A549 treated with CpdA at 1 μM for 4 hours (cell line): Measurements from ENCODE around the gene SIPA1L3. TPM values are rescaled to one million over a fixed set of nuclear protein-coding genes. Genes with fewer than 3 reads are reported as not detected.

Source experiments
- total RNA-seq: library from RNA; stranded (reverse); fragments of 200-300 nt; extraction: Qiagen RNA extraction; gene quantifications from 5 replicates; pipeline ENCODE4 v1.2.3, GENCODE V29; 2022; ENCODE audit warnings: low read depth

Gene SIPA1L3, protein sequence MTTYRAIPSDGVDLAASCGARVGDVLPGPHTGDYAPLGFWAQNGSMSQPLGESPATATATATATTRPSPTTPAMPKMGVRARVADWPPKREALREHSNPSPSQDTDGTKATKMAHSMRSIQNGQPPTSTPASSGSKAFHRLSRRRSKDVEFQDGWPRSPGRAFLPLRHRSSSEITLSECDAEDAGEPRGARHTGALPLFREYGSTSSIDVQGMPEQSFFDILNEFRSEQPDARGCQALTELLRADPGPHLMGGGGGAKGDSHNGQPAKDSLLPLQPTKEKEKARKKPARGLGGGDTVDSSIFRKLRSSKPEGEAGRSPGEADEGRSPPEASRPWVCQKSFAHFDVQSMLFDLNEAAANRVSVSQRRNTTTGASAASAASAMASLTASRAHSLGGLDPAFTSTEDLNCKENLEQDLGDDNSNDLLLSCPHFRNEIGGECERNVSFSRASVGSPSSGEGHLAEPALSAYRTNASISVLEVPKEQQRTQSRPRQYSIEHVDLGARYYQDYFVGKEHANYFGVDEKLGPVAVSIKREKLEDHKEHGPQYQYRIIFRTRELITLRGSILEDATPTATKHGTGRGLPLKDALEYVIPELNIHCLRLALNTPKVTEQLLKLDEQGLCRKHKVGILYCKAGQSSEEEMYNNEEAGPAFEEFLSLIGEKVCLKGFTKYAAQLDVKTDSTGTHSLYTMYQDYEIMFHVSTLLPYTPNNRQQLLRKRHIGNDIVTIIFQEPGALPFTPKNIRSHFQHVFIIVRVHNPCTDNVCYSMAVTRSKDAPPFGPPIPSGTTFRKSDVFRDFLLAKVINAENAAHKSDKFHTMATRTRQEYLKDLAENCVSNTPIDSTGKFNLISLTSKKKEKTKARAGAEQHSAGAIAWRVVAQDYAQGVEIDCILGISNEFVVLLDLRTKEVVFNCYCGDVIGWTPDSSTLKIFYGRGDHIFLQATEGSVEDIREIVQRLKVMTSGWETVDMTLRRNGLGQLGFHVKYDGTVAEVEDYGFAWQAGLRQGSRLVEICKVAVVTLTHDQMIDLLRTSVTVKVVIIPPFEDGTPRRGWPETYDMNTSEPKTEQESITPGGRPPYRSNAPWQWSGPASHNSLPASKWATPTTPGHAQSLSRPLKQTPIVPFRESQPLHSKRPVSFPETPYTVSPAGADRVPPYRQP (N-terminal part only)
- total RNA-seq, result 35.8 to 50.3 TPM (median 43.3 TPM) in 5 replicates

DNA sequence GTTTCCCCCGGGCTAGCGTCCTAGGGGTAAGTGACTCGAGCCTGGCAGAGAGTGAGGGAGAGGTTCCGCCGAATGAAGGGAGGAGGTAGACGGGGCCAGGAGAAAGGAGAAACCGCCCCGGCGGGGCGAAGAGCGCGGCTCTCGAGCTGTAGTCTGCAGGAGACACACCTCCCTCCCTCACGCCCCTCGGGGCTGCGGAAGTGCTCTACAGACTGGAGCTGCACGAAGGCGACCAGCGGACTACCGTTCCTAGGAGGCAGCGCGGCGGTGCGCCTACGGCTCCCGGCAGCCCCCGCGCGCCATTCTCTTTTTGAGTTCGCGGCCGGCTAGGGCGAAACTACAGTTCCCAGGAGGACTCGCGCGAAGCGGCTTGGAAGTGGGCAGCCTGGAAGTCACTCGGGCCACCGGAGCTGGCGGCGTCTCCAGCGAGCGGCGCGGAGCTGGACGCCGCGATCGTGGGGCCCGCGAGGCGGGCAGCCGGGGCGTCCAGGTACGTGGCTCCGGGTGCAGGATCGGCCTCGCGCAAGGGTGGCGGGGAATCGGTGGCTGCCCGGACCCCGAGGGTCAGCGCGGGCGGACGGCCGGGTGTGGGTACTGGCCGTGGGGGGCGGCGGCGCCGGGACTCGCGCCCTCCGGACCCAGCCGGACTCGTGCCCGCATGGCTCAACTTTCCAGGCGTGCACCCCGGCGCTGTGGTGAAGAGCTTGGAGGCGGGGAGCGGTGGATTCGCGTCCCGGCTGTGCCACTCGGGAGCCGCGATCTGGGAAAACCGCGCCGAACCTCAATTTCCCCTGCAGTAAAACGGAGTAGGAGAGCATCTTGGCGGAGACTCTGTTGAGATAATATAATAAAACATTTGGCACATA lies at the start of gene SIPA1L3:
TSS of gene SIPA1L3 (plus strand) at position 340 of the 866 bp plus-strand sequence. CDS start 174,358 bp downstream, outside the sequence.

DNA sequence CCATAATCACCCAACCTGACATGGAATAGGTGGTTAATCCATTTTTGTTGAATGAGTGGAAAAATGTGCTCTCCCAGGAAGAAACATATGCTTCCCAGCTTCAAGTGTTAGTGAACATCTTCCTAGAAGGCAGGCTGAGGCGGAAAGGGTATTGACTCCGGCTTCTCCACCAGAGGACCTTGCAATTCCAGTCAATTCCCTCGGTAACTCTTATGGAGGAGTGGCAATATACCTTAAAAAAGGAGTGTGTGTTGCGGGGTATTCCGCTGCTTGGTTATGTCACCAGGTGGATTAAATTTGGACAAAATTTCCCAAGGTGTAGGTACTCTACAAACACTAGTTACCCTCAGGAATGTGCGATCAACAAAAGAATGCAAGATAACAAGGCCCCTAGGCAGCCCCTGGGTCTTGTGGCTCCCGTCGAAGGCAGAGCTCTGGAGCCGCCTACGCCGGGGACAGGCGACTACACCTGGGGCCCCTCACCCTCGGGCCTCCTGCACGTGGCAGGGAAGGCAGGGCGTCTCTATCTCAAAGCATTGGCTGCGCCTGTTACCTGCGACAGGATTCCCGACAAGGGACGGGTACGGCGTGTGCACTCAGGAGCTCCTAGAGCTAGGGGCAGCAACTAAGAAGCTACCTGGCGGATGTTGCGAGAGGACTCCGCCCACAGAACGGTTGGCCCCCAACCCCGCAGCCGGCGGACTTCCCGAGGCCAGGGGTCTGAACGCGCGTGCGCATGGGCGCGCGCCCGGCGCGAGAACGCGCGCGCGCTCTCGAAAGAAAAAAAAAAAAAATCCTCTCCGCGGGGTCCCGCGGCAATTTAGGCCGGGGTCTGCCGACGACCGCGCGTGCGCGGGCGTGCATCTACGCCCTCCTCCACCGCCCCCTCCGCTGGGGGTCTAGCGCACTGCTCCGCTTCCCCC lies 801 bp upstream of the SIPA1L3 start, which contains the start of gene WDR87:
TSS of gene WDR87 (minus strand) at position 649 of the 923 bp plus-strand sequence. CDS start 8,355 bp downstream, outside the sequence.

DNA sequence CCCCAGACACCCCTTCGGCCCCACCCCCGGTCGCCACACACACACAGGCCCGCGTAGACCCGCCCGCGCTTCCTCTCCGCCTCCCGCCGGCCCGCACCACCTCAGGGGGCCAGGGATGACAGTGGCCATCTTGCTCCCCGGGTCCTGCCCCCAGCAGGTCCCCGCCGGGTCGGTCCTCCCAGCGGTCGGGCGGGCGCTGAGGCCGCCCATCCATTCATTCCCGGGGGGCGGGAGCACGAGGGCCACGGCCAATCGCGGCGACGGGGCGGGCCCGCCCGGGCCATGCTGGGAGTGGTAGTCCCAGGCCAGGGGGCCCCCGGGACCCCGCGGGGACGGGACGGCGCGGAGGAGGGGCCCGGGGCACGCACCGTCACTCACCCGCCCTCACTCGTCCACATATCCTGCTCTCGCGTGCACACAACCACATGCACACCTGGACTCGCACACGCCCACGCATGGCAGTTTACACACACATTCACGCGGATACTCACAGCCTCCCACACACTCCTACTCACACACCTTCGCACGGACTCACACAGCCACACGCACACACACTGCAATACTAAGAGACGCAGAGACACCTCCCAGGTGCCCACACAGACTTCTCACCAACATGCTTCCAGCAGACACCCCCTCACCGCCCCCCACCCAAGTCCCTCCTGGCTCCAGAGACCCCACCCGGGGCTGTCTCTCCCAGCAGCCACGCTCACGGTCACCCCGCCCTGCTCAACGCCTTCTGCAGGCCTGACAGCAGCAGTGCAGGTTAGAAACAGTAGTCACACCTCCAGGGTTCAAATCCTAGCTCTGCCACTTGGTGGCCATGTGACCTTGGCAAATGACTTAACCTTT lies 317.2 kb downstream of the SIPA1L3 start, which contains the start of gene DPF1:
TSS of gene DPF1 (minus strand) at position 209 of the 849 bp plus-strand sequence. CDS start at position 129, 80 bp downstream.

Other genes starting within 250 kb of the SIPA1L3 start
- 3.8 to 6.5 TPM (median 5.6 TPM) in 5 replicates for gene ZNF607, start 187.4 kb upstream of the SIPA1L3 start, total RNA-seq
- 1.3 to 2.6 TPM (median 2.1 TPM) in 5 replicates for gene ZNF573, start 127.6 kb upstream of the SIPA1L3 start, total RNA-seq
- gene WDR87, start 614 bp upstream of the SIPA1L3 start, total RNA-seq, result not detected in 5 replicates